Upper lobe of left lung (tissue), 4 donors: ENCODE measurements around the gene TSPAN10.

Experiments
- CTCF ChIP-seq, 6 experiments: fragments of 450-650 bp in 4 of 6; fragments of 200-600 bp in 2 of 6; sonication (generic) in 2 of 6; IDR thresholded peaks; one replicate each; pipeline ENCODE4 v1.5.1; 2016 to 2019; ENCODE audit warnings: antibody characterized with exemption in 6 of 6
- EP300 ChIP-seq, 4 donors: sonication (generic); formaldehyde crosslinking; IDR thresholded peaks; one replicate each; pipeline ENCODE4 v1.5.1; 2017; ENCODE audit warnings: antibody characterized with exemption in 4 of 4, control low read depth in 2 of 4
- POLR2A ChIP-seq, 4 donors: fragments of 450-650 bp; IDR thresholded peaks; one replicate each; pipeline ENCODE4 v1.5.1; 2016 to 2017; ENCODE audit warnings: antibody characterized with exemption in 4 of 4, mild to moderate bottlenecking in 2 of 4
- POLR2AphosphoS5 ChIP-seq, 2 donors: sonication (generic); formaldehyde crosslinking; IDR thresholded peaks; one replicate each; pipeline ENCODE4 v1.5.1; 2017; ENCODE audit warnings: antibody characterized with exemption in 2 of 2

DNA sequence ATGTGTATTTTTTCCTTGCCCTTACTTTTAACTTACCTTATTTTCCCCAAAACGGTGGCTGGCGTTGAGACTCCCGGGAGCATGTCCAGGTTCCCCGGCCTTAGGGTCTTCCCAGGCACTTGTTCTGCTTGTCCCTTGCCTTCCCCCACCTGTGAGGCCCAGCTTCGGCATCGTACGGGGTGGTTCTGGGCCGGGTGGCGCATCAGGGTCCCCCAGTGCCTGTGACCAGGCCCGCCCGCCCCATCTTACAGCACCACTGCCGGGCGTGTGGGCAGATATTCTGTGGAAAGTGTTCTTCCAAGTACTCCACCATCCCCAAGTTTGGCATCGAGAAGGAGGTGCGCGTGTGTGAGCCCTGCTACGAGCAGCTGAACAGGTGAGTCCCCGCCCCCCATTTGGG is 54.2 kb downstream of the TSPAN10 start:
- no peak for TF ChIP-seq CTCF (IDR thresholded peaks at IDR 0.05)
- TF ChIP-seq EP300 (IDR thresholded peaks at IDR 0.05): no peak
- no peak for TF ChIP-seq POLR2A (IDR thresholded peaks at IDR 0.05)
- TF ChIP-seq POLR2AphosphoS5 (IDR thresholded peaks at IDR 0.05): no peak
